Stimulated activated naive CD4-positive, alpha-beta T cell (primary cell): Measurements from ENCODE around the gene METTL5.
A peak's percentile ranks its signal among the peaks of the same experiment; 100 is the strongest.

Source experiments
- DNase-seq, 6 experiments: peaks; one replicate each; lab custom pipeline; 2025; lab: John Stamatoyannopoulos, UW

Gene METTL5

GRCh38 chr2:169781249-169782013, 43.3 kb downstream of the METTL5 start:
- no peak for DNase-seq

GRCh38 chr2:169778446-169778845, 46.3 kb downstream of the METTL5 start:
- no peak for DNase-seq

GRCh38 chr2:169776252-169776761, 48.4 kb downstream of the METTL5 start:
- no peak for DNase-seq

GRCh38 chr2:169775765-169776164, 48.9 kb downstream of the METTL5 start:
- DNase-seq, result no peak

GRCh38 chr2:169775354-169775753, 49.4 kb downstream of the METTL5 start:
- no peak for DNase-seq

GRCh38 chr2:169772651-169773050, 52.1 kb downstream of the METTL5 start:
- no peak for DNase-seq

GRCh38 chr2:169771612-169772011, 53.1 kb downstream of the METTL5 start:
- no peak for DNase-seq

- DNase-seq, result no peak
Observed at GRCh38 chr2:169771021-169771420, 53.7 kb downstream of the METTL5 start.

GRCh38 chr2:169768262-169768995, 56.3 kb downstream of the METTL5 start:
- DNase-seq, result peak in 4 of 6 experiments; percentile 3 to 26 (median 8)

GRCh38 chr2:169767243-169767888, 57.3 kb downstream of the METTL5 start:
- DNase-seq, result peak; percentile 11 to 55 (median 22)

GRCh38 chr2:169765523-169765922, 59.2 kb downstream of the METTL5 start:
- DNase-seq, result no peak

- no peak for DNase-seq
Observed at GRCh38 chr2:169761970-169762292, 62.8 kb downstream of the METTL5 start.
